HCT116 (cell line): ENCODE measurements around the gene WT1. TPM values are rescaled to one million over a fixed set of nuclear protein-coding genes. Genes with fewer than 3 reads are reported as not detected.

Experiments used
- ATAC-seq: fragments of 200-7000 bp; cut with Tn5 transposase; 2 replicates; pipeline ENCODE4 v1.9.1; 2020; ENCODE audit warnings: mild to moderate bottlenecking, moderate library complexity
- BruUV-seq: library from RNA; stranded (reverse); fragments of 400-500 nt; replicated peaks from 2 replicates; lab custom pipeline; 2021; lab: Mats Ljungman, UMichigan
- CTCF ChIA-PET: fragments of 300-600 bp; sonication (Branson Sonifier 250); formaldehyde crosslinking; loops from one replicate; lab custom pipeline; 2021; ENCODE audit warnings: antibody characterized with exemption; lab: Charles Lee
- POLR2A ChIA-PET: fragments of 300-600, 350-600 bp; sonication (Branson Sonifier 250); formaldehyde crosslinking; loops from one replicate; lab custom pipeline; 2021; ENCODE audit warnings: antibody characterized with exemption; lab: Charles Lee
- RAD21 ChIA-PET, 2 experiments: fragments of 300-600 bp; sonication (Branson Sonifier 250); formaldehyde crosslinking; loops; one replicate each; lab custom pipeline; 2023; ENCODE audit warnings: low total read pairs in 2 of 2; ENCODE audit not compliant: uncharacterized antibody in 2 of 2, unreplicated experiment in 2 of 2, low non-redundant PET in 1 of 2; lab: Charles Lee
- DNase-seq: peaks from one replicate; pipeline ENCODE4 v3.0.0-alpha.2; 2010; ENCODE audit warnings: low read depth, low spot score
- H2AFZ ChIP-seq: fragments of 200-600 bp; shearing (Covaris generic), sonication (generic); 2 replicates; pipeline ENCODE4 v1.6.1; 2017; ENCODE audit warnings: low read depth, mixed run types, mixed read lengths, antibody characterized with exemption, low read length; ENCODE audit not compliant: poor library complexity, severe bottlenecking
- H3K27ac ChIP-seq: 2 replicates; pipeline ENCODE4 v1.5.1; 2012; ENCODE audit warnings: low read depth, low read length
- H3K27me3 ChIP-seq: fragments of 200-600 bp; sonication (generic); 2 replicates; pipeline ENCODE4 v1.6.1; 2016; ENCODE audit warnings: mixed run types, low read length, mixed read lengths; ENCODE audit not compliant: insufficient read depth
- H3K36me3 ChIP-seq, 2 experiments: fragments of 200-500 bp in 1 of 2; fragments of 200-600 bp in 1 of 2; sonication (Bioruptor generic) in 1 of 2; sonication (generic) in 1 of 2; 2 replicates each; pipeline versions ENCODE4 v1.5.1 to v1.6.1; 2014 to 2016; ENCODE audit warnings: low read length in 2 of 2, inconsistent platforms in 1 of 2, mixed read lengths in 1 of 2, mixed run types in 1 of 2; ENCODE audit not compliant: insufficient read depth in 2 of 2, control insufficient read depth in 1 of 2
- H3K4me1 ChIP-seq, 2 experiments: fragments of 200-600 bp in 1 of 2; sonication (generic) in 1 of 2; 2 replicates each; pipeline versions ENCODE4 v1.5.1 to v1.6.1; 2012 to 2017; ENCODE audit warnings: low read length in 2 of 2, inconsistent platforms in 1 of 2, mild to moderate bottlenecking in 1 of 2, mixed read lengths in 1 of 2, mixed run types in 1 of 2, moderate library complexity in 1 of 2; ENCODE audit not compliant: insufficient read depth in 2 of 2, control insufficient read depth in 1 of 2
- H3K4me2 ChIP-seq: fragments of 200-600 bp; sonication (generic); 2 replicates; pipeline ENCODE4 v1.6.1; 2017; ENCODE audit warnings: mixed run types, low read length, mixed read lengths
- H3K4me3 ChIP-seq, 2 experiments: fragments of 200-600 bp in 1 of 2; sonication (generic) in 1 of 2; replicated peaks in 1 of 2; 2 replicates each; pipeline ENCODE4 v1.5.1; 2011 to 2016; ENCODE audit warnings: low read length in 2 of 2, control low read depth in 1 of 2, low read depth in 1 of 2, mild to moderate bottlenecking in 1 of 2, mixed read lengths in 1 of 2, mixed run types in 1 of 2
- H3K79me2 ChIP-seq: fragments of 200-600 bp; sonication (generic); 2 replicates; pipeline ENCODE4 v1.6.1; 2017; ENCODE audit warnings: mild to moderate bottlenecking, mixed run types, low read length, moderate library complexity, mixed read lengths; ENCODE audit not compliant: insufficient read depth
- H3K9ac ChIP-seq: fragments of 200-600 bp; sonication (generic); 2 replicates; pipeline ENCODE4 v1.6.1; 2016; ENCODE audit warnings: low read length, mixed read lengths
- H3K9me2 ChIP-seq: fragments of 200-600 bp; sonication (generic), shearing (Covaris generic); 2 replicates; pipeline ENCODE4 v1.6.1; 2017; ENCODE audit warnings: mixed run types, mild to moderate bottlenecking, moderate library complexity; ENCODE audit not compliant: insufficient read depth
- H3K9me3 ChIP-seq, 2 experiments: fragments of 200-500 bp in 1 of 2; fragments of 200-600 bp in 1 of 2; sonication (Bioruptor generic) in 1 of 2; sonication (generic) in 1 of 2; 2 replicates each; pipeline ENCODE4 v1.6.1; 2014 to 2017; ENCODE audit warnings: low read length in 2 of 2, mixed read lengths in 2 of 2, inconsistent platforms in 1 of 2, low read depth in 1 of 2, mild to moderate bottlenecking in 1 of 2, mixed run types in 1 of 2, moderate library complexity in 1 of 2; ENCODE audit not compliant: control insufficient read depth in 1 of 2, insufficient read depth in 1 of 2
- H4K20me1 ChIP-seq: fragments of 200-600 bp; sonication (generic), shearing (Covaris generic); 2 replicates; pipeline ENCODE4 v1.6.1; 2017; ENCODE audit warnings: mixed run types, mild to moderate bottlenecking, moderate library complexity; ENCODE audit not compliant: insufficient read depth
- ATF3 ChIP-seq: IDR thresholded peaks from 2 replicates; pipeline ENCODE4 v1.6.1; 2012
- CTCF ChIP-seq, 3 experiments: fragments of 200-600 bp in 1 of 3; sonication (generic) in 1 of 3; IDR thresholded peaks in 2 of 3; conservative IDR thresholded peaks in 1 of 3; 2 replicates each; pipeline ENCODE4 v1.5.1; 2012 to 2017; ENCODE audit warnings: low read depth in 2 of 3, low read length in 2 of 3, antibody characterized with exemption in 1 of 3, borderline replicate concordance in 1 of 3, control low read depth in 1 of 3, mild to moderate bottlenecking in 1 of 3, mixed read lengths in 1 of 3, mixed run types in 1 of 3, moderate library complexity in 1 of 3; ENCODE audit not compliant: insufficient read depth in 1 of 3
- EZH2phosphoT487 ChIP-seq: fragments of 200-600 bp; IDR thresholded peaks from 2 replicates; pipeline ENCODE4 v1.6.1; 2018; ENCODE audit warnings: antibody characterized with exemption, borderline replicate concordance
- FOSL1 ChIP-seq: IDR thresholded peaks from 2 replicates; pipeline ENCODE4 v1.6.1; 2012; ENCODE audit warnings: low read depth
- MAX ChIP-seq: IDR thresholded peaks from 2 replicates; pipeline ENCODE4 v1.6.1; 2012
- POLR2A ChIP-seq: IDR thresholded peaks from 2 replicates; pipeline ENCODE4 v1.7.0; 2011; ENCODE audit warnings: borderline replicate concordance; ENCODE audit not compliant: insufficient read depth, insufficient read length; ENCODE audit errors: extremely low read depth
- RAD21 ChIP-seq: IDR thresholded peaks from 2 replicates; pipeline ENCODE4 v1.6.1; 2012; ENCODE audit warnings: low read depth, mild to moderate bottlenecking
- REST ChIP-seq: IDR thresholded peaks from 2 replicates; pipeline ENCODE4 v1.6.1; 2012; ENCODE audit warnings: low read depth
- SIN3A ChIP-seq: IDR thresholded peaks from 2 replicates; pipeline ENCODE4 v1.6.1; 2012; ENCODE audit warnings: low read depth
- ZFX ChIP-seq: fragments of 450-650 bp; IDR thresholded peaks from 2 replicates; pipeline ENCODE4 v1.6.1; 2017
- intact Hi-C: fragments of 100-400 bp; cut with micrococcal nuclease; formaldehyde crosslinking; loops from 2 replicates; pipeline ENCODE4 v1.10.0; 2022
- total RNA-seq: library from RNA; stranded (reverse); gene quantifications from one replicate; pipeline ENCODE4 v1.2.1, GENCODE V29; 2021; ENCODE audit not compliant: unreplicated experiment

WT1 gene
- total RNA-seq, 1 experiment from 2014 or later: 0.07 TPM

GRCh38 chr11:32391479-32391878, 43.9 kb downstream of the WT1 start (continued):
- TF ChIP-seq REST (no peak), FOSL1 (no peak), EZH2phosphoT487 (no peak), SIN3A (no peak), MAX (no peak), ATF3 (no peak), POLR2A (no peak)
- TF ChIP-seq, all 23 proteins: peak for 0

GRCh38 chr11:32390712-32391111, 44.6 kb downstream of the WT1 start:
- intact Hi-C loops: no loop called here
- no TSS peak for BruUV-seq
- ATAC-seq: no peak

More at GRCh38 chr11:32390712-32391111, 44.6 kb downstream of the WT1 start:
- Histone ChIP-seq H3K79me2 (no peaks in the 10 kb centered on the region), H3K4me1 (peaks cover 0 to 4% of the 10 kb centered on the region in 2 experiments; a peak in 1 of 4 replicates), H3K27ac (no peak overlapping the region), H3K27me3 (peaks cover 29% of the 10 kb centered on the region; the same call in 1 of the 2 replicates), H3K9me2 (no peaks in the 10 kb centered on the region), H3K4me3 (no peak overlapping the region), H3K36me3 (no peaks in the 10 kb centered on the region), H3K9ac (no peak overlapping the region), H4K20me1 (no peaks in the 10 kb centered on the region), H2AFZ (no peak overlapping the region), H3K4me2 (no peak overlapping the region), H3K9me3 (no peaks in the 10 kb centered on the region)
- ChIA-PET POLR2A (no interaction called here), CTCF (no interaction called here), RAD21 (no interaction called here)
- DNase-seq: no peak
- TF ChIP-seq CTCF (IDR thresholded peaks at IDR 0.05 in 2 of 3, conservative IDR thresholded peaks at IDR 0.05 in 1 of 3; ENCODE audit: borderline replicate concordance in 1 of 3, insufficient read depth in 1 of 3, low read depth in 2 of 3, low read length in 2 of 3) (no peak), RAD21 (no peak), ZFX (no peak)
